Measurements from ENCODE around the gene B9D1.

DNA sequence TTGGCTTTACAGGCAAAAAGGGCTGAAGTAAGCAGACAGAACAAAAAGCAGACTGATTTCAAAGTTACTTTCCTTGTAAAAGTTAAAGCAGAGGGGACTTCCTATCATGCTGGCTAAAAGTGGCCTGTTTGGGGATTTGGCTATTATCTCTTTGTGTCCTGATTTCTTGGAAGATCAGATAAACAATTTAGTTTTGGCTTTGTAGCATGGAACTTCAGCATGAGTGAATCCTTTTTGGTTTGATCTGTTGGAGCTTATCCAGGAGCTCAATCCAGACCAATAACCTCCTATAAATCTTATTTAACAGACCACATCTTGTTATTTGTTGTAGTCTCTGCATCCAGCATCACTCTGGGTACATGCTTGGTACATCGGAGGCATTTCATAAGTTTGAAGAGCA lies 39.6 kb upstream of the B9D1 start:
- no peak for TF ChIP-seq CTCF (IDR thresholded peaks at IDR 0.05)
- no peak for TF ChIP-seq POLR2A (IDR thresholded peaks at IDR 0.05)
- no peak for TF ChIP-seq EP300 (IDR thresholded peaks at IDR 0.05)
- TF ChIP-seq POLR2AphosphoS5 (IDR thresholded peaks at IDR 0.05) = no peak

All from stomach (tissue), 4 donors.